ENCODE data around the gene ACRBP.

GRCh38 chr12:6592087-6592486 is 55.1 kb downstream of the ACRBP start:
- TF ChIP-seq POLR2A (IDR thresholded peaks at IDR 0.05), result no peak
- no peak for TF ChIP-seq CTCF (IDR thresholded peaks at IDR 0.05)
